Fibroblast of lung (primary cell): ENCODE results near the gene ARF4.

ENCODE experiments used
- EZH2 ChIP-seq: IDR thresholded peaks from 2 replicates; pipeline ENCODE4 v1.5.1; 2012; ENCODE audit warnings: low read length, control low read depth, mild to moderate bottlenecking; ENCODE audit errors: missing control alignments
- TF ChIP-seq, protein P1 (sequence below), 2 donors: IDR thresholded peaks in 1 of 2; conservative IDR thresholded peaks in 1 of 2; 1 replicate in 1 of 2; 2 replicates in 1 of 2; pipeline ENCODE4 v1.5.1; 2011 to 2012; ENCODE audit warnings: low read length in 2 of 2, control low read depth in 1 of 2, inconsistent platforms in 1 of 2, low read depth in 1 of 2, mild to moderate bottlenecking in 1 of 2

GRCh38 chr3:57557085-57557537 is 40.0 kb downstream of the ARF4 start:
- TF ChIP-seq, protein P1, sequence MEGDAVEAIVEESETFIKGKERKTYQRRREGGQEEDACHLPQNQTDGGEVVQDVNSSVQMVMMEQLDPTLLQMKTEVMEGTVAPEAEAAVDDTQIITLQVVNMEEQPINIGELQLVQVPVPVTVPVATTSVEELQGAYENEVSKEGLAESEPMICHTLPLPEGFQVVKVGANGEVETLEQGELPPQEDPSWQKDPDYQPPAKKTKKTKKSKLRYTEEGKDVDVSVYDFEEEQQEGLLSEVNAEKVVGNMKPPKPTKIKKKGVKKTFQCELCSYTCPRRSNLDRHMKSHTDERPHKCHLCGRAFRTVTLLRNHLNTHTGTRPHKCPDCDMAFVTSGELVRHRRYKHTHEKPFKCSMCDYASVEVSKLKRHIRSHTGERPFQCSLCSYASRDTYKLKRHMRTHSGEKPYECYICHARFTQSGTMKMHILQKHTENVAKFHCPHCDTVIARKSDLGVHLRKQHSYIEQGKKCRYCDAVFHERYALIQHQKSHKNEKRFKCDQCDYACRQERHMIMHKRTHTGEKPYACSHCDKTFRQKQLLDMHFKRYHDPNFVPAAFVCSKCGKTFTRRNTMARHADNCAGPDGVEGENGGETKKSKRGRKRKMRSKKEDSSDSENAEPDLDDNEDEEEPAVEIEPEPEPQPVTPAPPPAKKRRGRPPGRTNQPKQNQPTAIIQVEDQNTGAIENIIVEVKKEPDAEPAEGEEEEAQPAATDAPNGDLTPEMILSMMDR (conservative IDR thresholded peaks at IDR 0.05 in 1 of 2, IDR thresholded peaks at IDR 0.05 in 1 of 2; ENCODE audit: low read depth in 1 of 2, low read length in 2 of 2): no peak
- no peak for TF ChIP-seq EZH2
